Stimulated activated naive B cell treated with anti-CD40 and anti-IgM and Interleukin-4, amounts not matched to agents 10 μg/mL and 1 μg/mL and 100 μg/mL, for 72 hours (primary cell): ENCODE results near the gene LSM10.

Experiments
- ATAC-seq, 2 donors: fragments of 150-1000 bp; cut with Tn5 transposase; replicated peaks; 2 replicates each; pipeline ENCODE4 v1.10.0; 2021; ENCODE audit warnings: moderate library complexity in 1 of 2
- DNase-seq: peaks from one replicate; pipeline ENCODE4 v3.0.0; 2021
- H3K27ac Mint-ChIP-seq: one replicate; pipeline ENCODE4 v1.8.0; 2022; ENCODE audit warnings: mild to moderate bottlenecking, mixed read lengths
- H3K27me3 Mint-ChIP-seq, 2 donors: one replicate each; pipeline ENCODE4 v1.8.0; 2022; ENCODE audit warnings: mixed read lengths in 2 of 2
- H3K36me3 Mint-ChIP-seq, 2 donors: one replicate each; pipeline ENCODE4 v1.8.0; 2022; ENCODE audit warnings: mixed read lengths in 2 of 2, mild to moderate bottlenecking in 1 of 2
- H3K4me1 Mint-ChIP-seq, 2 donors: one replicate each; pipeline ENCODE4 v1.8.0; 2022; ENCODE audit warnings: mixed read lengths in 2 of 2, mild to moderate bottlenecking in 1 of 2
- H3K4me3 Mint-ChIP-seq, 2 donors: one replicate each; pipeline ENCODE4 v1.8.0; 2022; ENCODE audit warnings: mild to moderate bottlenecking in 2 of 2, mixed read lengths in 2 of 2, moderate library complexity in 1 of 2
- H3K9me3 Mint-ChIP-seq, 2 donors: one replicate each; pipeline ENCODE4 v1.8.0; 2022; ENCODE audit warnings: mixed read lengths in 2 of 2, mild to moderate bottlenecking in 1 of 2

Gene LSM10

GRCh38 chr1:36397378-36398230 is at the start of gene LSM10:
LSM10 (minus strand) TSS chr1:36397908; CDS start chr1:36394129, 3,779 bp downstream.
- H3K36me3 Mint-ChIP-seq = peaks cover 11 to 21% of the 10 kb centered on the region in 2 donors
- peaks cover 28 to 65% of the 10 kb centered on the region in 2 donors for H3K4me1 Mint-ChIP-seq
- peak; percentile 87 for DNase-seq
- peak within 1 kb of the TSS; percentile 97 to 98 for H3K4me3 Mint-ChIP-seq
- peak; percentile 93 to 94 for ATAC-seq
- peak within 1 kb of the TSS; percentile 100 for H3K27ac Mint-ChIP-seq
- H3K9me3 Mint-ChIP-seq = no peaks in the 10 kb centered on the region
- no peaks in the 10 kb centered on the region for H3K27me3 Mint-ChIP-seq

GRCh38 chr1:36447450-36447849 is 49.7 kb upstream of the LSM10 start:
- Mint-ChIP-seq H3K4me3 (no peak overlapping the region), H3K9me3 (no peaks in the 10 kb centered on the region), H3K27me3 (no peaks in the 10 kb centered on the region), H3K4me1 (peaks cover 7 to 27% of the 10 kb centered on the region in 2 donors), H3K36me3 (peaks cover 1 to 2% of the 10 kb centered on the region in 2 donors), H3K27ac (no peak overlapping the region)
- ATAC-seq (no peak), DNase-seq (no peak)

DNA sequence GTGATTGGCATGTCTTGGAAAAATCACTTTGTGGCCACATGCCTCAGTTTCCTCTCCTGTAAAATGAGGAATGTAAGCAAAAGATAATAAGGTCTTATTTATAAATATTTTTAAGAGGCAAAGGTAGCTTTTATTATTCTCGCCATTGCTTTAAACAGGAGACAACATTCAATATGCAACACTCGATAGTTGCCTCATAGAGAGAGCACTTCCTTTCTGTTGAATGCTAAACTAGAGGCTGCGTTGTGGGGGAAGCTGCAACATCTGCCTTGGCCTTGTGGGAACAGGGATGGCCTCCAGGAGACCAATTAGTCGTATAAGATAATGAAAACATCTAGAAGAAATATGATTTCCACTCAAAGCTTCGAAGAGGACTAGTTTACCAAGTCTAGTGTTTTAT is 49.0 kb upstream of the LSM10 start:
- DNase-seq (no peak), ATAC-seq (no peak)
- no peaks in the 10 kb centered on the region for H3K9me3 Mint-ChIP-seq
- H3K4me3 Mint-ChIP-seq = no peak overlapping the region
- no peaks in the 10 kb centered on the region for H3K36me3 Mint-ChIP-seq
- peaks cover 5 to 23% of the 10 kb centered on the region in 2 donors for H3K4me1 Mint-ChIP-seq
- H3K27me3 Mint-ChIP-seq = no peaks in the 10 kb centered on the region
- no peak overlapping the region for H3K27ac Mint-ChIP-seq

DNA sequence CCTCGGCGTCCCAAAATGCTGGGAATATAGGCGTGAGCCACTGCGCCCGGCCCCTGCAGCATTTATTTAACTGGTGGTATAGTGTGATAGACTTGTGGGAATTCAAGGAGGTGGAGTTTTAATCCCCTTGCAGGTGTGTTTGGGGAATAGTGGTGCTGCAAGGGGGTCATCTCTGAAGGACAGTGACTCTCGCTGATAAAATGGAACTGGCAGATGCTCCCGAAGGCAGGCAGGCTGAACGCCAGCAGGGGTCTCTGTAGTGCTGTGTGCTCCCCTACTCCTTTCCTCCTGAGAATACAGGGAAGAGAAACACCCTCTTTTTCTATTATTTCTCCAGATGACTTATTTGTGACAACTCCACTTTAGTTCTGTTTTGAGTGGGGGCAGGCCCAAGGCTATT is 48.6 kb upstream of the LSM10 start:
- no peak overlapping the region for H3K27ac Mint-ChIP-seq
- no peak overlapping the region for H3K4me3 Mint-ChIP-seq
- peak in 1 of 2 donors; percentile 10 for ATAC-seq
- DNase-seq = no peak
- no peaks in the 10 kb centered on the region for H3K27me3 Mint-ChIP-seq
- no peaks in the 10 kb centered on the region for H3K9me3 Mint-ChIP-seq
- H3K36me3 Mint-ChIP-seq = no peaks in the 10 kb centered on the region
- peaks cover under 1 to 18% of the 10 kb centered on the region in 2 donors for H3K4me1 Mint-ChIP-seq

DNA sequence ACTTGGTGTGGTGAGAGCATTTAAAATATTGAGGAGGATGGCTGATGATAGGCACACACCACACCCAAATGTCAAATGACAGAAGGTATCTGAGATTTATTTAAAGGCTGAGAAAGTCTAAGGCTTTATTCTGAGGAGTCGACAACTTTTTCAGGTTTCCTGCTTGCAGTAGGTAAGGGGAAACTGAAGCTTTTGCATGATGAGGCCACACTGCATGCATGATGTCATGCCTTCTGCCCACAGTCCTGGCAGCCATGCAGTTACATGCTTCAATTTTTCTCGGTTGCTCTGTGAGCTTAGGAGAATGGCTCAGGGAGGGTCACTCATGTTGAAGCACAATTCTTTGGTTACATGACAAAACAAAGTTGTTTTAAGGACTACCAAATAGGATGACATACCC is 45.6 kb upstream of the LSM10 start:
- no peaks in the 10 kb centered on the region for H3K9me3 Mint-ChIP-seq
- no peak for DNase-seq
- no peak overlapping the region for H3K4me3 Mint-ChIP-seq
- no peak for ATAC-seq
- H3K36me3 Mint-ChIP-seq = no peaks in the 10 kb centered on the region
- no peak overlapping the region for H3K27ac Mint-ChIP-seq
- no peaks in the 10 kb centered on the region for H3K27me3 Mint-ChIP-seq
- peaks cover 0 to 6% of the 10 kb centered on the region in 2 donors for H3K4me1 Mint-ChIP-seq

GRCh38 chr1:36442337-36442736 is 44.6 kb upstream of the LSM10 start:
- Mint-ChIP-seq H3K4me1 (peaks cover 0 to 6% of the 10 kb centered on the region in 2 donors), H3K27me3 (no peaks in the 10 kb centered on the region), H3K27ac (no peak overlapping the region), H3K36me3 (no peaks in the 10 kb centered on the region), H3K9me3 (no peaks in the 10 kb centered on the region), H3K4me3 (no peak overlapping the region)
- DNase-seq (no peak), ATAC-seq (no peak)

- no peak overlapping the region for H3K27ac Mint-ChIP-seq
Measured at GRCh38 chr1:36440646-36441045, 42.9 kb upstream of the LSM10 start.

GRCh38 chr1:36440044-36440443 is 42.3 kb upstream of the LSM10 start:
- Mint-ChIP-seq H3K27me3 (no peaks in the 10 kb centered on the region), H3K9me3 (no peaks in the 10 kb centered on the region), H3K27ac (no peak overlapping the region), H3K36me3 (no peaks in the 10 kb centered on the region), H3K4me3 (no peak overlapping the region), H3K4me1 (no peaks in the 10 kb centered on the region)
- no peak for ATAC-seq
- no peak for DNase-seq

More at GRCh38 chr1:36440646-36441045, 42.9 kb upstream of the LSM10 start:
- ATAC-seq (no peak), DNase-seq (no peak)
- Mint-ChIP-seq H3K36me3 (no peaks in the 10 kb centered on the region), H3K4me1 (no peaks in the 10 kb centered on the region), H3K9me3 (no peaks in the 10 kb centered on the region), H3K27me3 (no peaks in the 10 kb centered on the region), H3K4me3 (no peak overlapping the region)

DNA sequence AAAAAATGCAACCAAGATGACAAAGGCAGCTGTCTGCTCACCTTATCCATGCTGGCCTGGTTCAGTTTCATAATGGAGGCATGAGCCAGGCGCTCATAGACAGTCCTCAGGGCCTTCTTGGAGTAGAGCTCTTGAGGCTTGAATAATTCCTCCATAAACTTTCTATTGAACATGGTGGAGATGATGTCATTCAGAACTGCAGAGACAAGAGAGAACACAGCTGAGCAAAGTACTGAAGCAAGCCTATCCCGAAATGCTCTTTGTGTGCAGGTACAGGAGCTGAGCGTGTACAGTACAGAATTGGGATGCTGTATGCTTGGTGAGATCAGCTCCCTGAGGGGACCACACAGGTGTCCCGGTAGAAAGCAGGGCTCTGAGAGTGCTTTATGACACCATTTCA is 41.0 kb upstream of the LSM10 start:
- Mint-ChIP-seq H3K9me3 (no peaks in the 10 kb centered on the region), H3K36me3 (no peaks in the 10 kb centered on the region), H3K4me3 (no peak overlapping the region), H3K27ac (no peak overlapping the region), H3K4me1 (no peaks in the 10 kb centered on the region), H3K27me3 (no peaks in the 10 kb centered on the region)
- DNase-seq = no peak
- no peak for ATAC-seq

GRCh38 chr1:36436821-36437220 is 39.1 kb upstream of the LSM10 start:
- Mint-ChIP-seq H3K4me1 (no peaks in the 10 kb centered on the region), H3K27ac (no peak overlapping the region), H3K4me3 (no peak overlapping the region), H3K27me3 (no peaks in the 10 kb centered on the region), H3K36me3 (no peaks in the 10 kb centered on the region), H3K9me3 (no peaks in the 10 kb centered on the region)
- ATAC-seq = no peak
- DNase-seq = no peak

DNA sequence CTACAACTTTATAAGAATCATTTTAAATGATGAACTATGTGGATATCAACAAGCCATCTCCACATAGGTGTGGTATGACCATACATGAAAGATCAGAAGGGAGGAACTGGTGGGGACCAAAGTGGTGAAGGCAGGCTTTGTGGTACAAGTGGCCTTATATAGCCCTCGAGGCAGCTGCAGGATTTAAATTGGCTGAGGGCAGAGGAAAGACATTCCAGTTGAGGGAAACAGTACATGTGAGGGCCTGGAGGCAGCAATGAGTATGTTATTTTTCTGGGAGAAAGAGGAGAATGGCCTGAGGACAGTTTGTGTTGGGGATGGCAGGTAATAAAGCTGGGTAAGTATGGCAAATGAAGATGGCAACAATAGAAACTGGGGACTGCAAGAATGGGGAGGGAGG is 35.4 kb upstream of the LSM10 start:
- no peaks in the 10 kb centered on the region for H3K36me3 Mint-ChIP-seq

GRCh38 chr1:36432616-36433015 is 34.9 kb upstream of the LSM10 start:
- H3K27ac Mint-ChIP-seq = no peak overlapping the region
- ATAC-seq (no peak), DNase-seq (no peak)
- H3K4me3 Mint-ChIP-seq = no peak overlapping the region
- no peaks in the 10 kb centered on the region for H3K9me3 Mint-ChIP-seq
- peaks cover 0 to 4% of the 10 kb centered on the region in 2 donors for H3K27me3 Mint-ChIP-seq
- no peaks in the 10 kb centered on the region for H3K4me1 Mint-ChIP-seq
- H3K36me3 Mint-ChIP-seq = no peaks in the 10 kb centered on the region

More for the DNA sequence above, 35.4 kb upstream of the LSM10 start:
- H3K27ac Mint-ChIP-seq = no peak overlapping the region
- H3K4me3 Mint-ChIP-seq = no peak overlapping the region
- no peaks in the 10 kb centered on the region for H3K4me1 Mint-ChIP-seq
- DNase-seq = no peak
- no peaks in the 10 kb centered on the region for H3K9me3 Mint-ChIP-seq
- H3K27me3 Mint-ChIP-seq = peaks cover 0 to 4% of the 10 kb centered on the region in 2 donors
- ATAC-seq = no peak

DNA sequence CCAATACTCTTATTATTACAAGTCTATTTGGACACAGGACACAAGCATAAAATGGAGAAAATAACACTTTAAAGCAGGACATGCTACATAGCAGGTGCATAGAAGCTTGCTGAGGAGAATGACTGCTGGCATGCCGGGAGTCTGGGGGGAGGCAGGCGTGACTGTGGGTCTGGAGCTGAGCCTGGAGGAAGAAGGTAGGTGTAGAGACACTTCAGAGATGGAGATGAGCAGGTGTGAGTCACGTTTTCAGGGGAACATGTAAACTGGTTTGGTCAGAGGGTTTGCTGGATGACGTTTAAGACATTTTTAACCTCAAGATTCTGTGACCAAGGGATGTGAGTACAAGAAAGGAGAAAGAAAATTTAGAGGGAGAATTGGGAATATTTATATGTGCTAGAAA is 28.1 kb upstream of the LSM10 start:
- H3K27ac Mint-ChIP-seq = no peak overlapping the region
- H3K27me3 Mint-ChIP-seq = peaks cover 0 to under 1% of the 10 kb centered on the region in 2 donors
- peaks cover 3 to 5% of the 10 kb centered on the region in 2 donors for H3K4me1 Mint-ChIP-seq
- ATAC-seq (no peak), DNase-seq (no peak)
- no peak overlapping the region for H3K4me3 Mint-ChIP-seq
- no peaks in the 10 kb centered on the region for H3K9me3 Mint-ChIP-seq
- H3K36me3 Mint-ChIP-seq = no peaks in the 10 kb centered on the region

GRCh38 chr1:36421649-36422048 is 23.9 kb upstream of the LSM10 start:
- Mint-ChIP-seq H3K9me3 (no peaks in the 10 kb centered on the region), H3K27me3 (no peaks in the 10 kb centered on the region), H3K27ac (no peak overlapping the region), H3K36me3 (no peaks in the 10 kb centered on the region), H3K4me1 (peaks cover 7 to 8% of the 10 kb centered on the region in 2 donors), H3K4me3 (no peak overlapping the region)
- DNase-seq = no peak
- ATAC-seq = no peak

DNA sequence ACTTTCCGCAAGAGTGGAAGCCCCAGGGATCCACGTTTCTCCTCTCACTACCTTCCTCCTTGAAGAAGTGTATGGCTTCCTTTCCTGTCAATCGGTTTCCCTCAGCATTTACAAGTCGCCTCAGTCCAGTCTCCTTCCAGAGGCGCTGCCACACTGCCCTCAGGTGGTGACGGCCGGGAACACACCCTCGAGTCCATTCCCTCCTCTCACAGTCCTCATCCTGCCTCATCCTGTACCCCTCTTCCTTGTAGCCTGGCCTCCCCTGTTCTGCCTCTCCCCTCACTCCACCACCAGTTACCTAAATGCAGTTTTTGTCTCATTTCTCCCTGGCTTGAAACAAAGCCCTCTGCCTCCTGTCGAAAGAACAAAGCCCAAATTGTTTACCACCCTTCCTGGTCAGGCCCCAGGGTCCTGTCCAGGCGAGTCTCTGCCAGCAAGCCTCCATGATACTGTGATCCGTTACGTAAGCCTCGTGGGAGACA is 23.2 kb upstream of the LSM10 start:
- H3K4me1 Mint-ChIP-seq = peaks cover 7 to 8% of the 10 kb centered on the region in 2 donors
- no peak overlapping the region for H3K4me3 Mint-ChIP-seq
- H3K27me3 Mint-ChIP-seq = no peaks in the 10 kb centered on the region
- peak; percentile 95 to 98 for ATAC-seq
- no peaks in the 10 kb centered on the region for H3K9me3 Mint-ChIP-seq
- H3K27ac Mint-ChIP-seq = peak overlapping the region; percentile 87
- H3K36me3 Mint-ChIP-seq = no peaks in the 10 kb centered on the region
- peak; percentile 75 for DNase-seq
